ENCODE measurements around the gene RCL1. TPM values are rescaled to one million over a fixed set of nuclear protein-coding genes. Genes with fewer than 3 reads are reported as not detected.

The RCL1 gene
- total and polyA plus RNA-seq, 2 of the 13 experiments (the other 11 are each of a cell fraction or from before 2014, with no cell fraction given) = 22.3 to 31.6 TPM

GRCh38 chr9:4839470-4839912 lies 46.7 kb downstream of the RCL1 start (continued):
- TF ChIP-seq RORA (CRISPR knock-in tag; IDR thresholded peaks at IDR 0.05) (no peak; the same call in 1 of the 2 replicates), MAF1 (CRISPR knock-in tag; IDR thresholded peaks at IDR 0.05; ENCODE audit: borderline replicate concordance) (no peak), ESRRA (CRISPR knock-in tag; IDR thresholded peaks at IDR 0.05; ENCODE audit: low read depth) (peak; percentile 92), RARA (CRISPR knock-in tag; IDR thresholded peaks at IDR 0.05) (peak; percentile 96), HOXA3 (CRISPR knock-in tag; IDR thresholded peaks at IDR 0.05) (peak; percentile 83), ZNF225 (CRISPR knock-in tag; IDR thresholded peaks at IDR 0.05) (no peak), ZNF281 (CRISPR knock-in tag; IDR thresholded peaks at IDR 0.05; ENCODE audit: borderline replicate concordance) (peak; percentile 50; the same call in 1 of the 2 replicates), ZNF274 (CRISPR knock-in tag; IDR thresholded peaks at IDR 0.05) (no peak), ZZZ3 (CRISPR knock-in tag; IDR thresholded peaks at IDR 0.05; ENCODE audit: borderline replicate concordance) (peak; percentile 70; the same call in 1 of the 2 replicates), ZNF251 (CRISPR knock-in tag; IDR thresholded peaks at IDR 0.05) (no peak), NFRKB (IDR thresholded peaks at IDR 0.05) (no peak), ATF1 (CRISPR knock-in tag; IDR thresholded peaks at IDR 0.05) (peak; percentile 76), ELF3 (CRISPR knock-in tag; IDR thresholded peaks at IDR 0.05) (peak; percentile 95), MIER3 (CRISPR knock-in tag; IDR thresholded peaks at IDR 0.05; ENCODE audit: borderline replicate concordance) (peak; percentile 94; the same call in 1 of the 2 replicates), TFDP1 (CRISPR knock-in tag; IDR thresholded peaks at IDR 0.05; ENCODE audit: borderline replicate concordance) (peak; percentile 33; the same call in 1 of the 2 replicates)
- TF ChIP-seq, protein P1, sequence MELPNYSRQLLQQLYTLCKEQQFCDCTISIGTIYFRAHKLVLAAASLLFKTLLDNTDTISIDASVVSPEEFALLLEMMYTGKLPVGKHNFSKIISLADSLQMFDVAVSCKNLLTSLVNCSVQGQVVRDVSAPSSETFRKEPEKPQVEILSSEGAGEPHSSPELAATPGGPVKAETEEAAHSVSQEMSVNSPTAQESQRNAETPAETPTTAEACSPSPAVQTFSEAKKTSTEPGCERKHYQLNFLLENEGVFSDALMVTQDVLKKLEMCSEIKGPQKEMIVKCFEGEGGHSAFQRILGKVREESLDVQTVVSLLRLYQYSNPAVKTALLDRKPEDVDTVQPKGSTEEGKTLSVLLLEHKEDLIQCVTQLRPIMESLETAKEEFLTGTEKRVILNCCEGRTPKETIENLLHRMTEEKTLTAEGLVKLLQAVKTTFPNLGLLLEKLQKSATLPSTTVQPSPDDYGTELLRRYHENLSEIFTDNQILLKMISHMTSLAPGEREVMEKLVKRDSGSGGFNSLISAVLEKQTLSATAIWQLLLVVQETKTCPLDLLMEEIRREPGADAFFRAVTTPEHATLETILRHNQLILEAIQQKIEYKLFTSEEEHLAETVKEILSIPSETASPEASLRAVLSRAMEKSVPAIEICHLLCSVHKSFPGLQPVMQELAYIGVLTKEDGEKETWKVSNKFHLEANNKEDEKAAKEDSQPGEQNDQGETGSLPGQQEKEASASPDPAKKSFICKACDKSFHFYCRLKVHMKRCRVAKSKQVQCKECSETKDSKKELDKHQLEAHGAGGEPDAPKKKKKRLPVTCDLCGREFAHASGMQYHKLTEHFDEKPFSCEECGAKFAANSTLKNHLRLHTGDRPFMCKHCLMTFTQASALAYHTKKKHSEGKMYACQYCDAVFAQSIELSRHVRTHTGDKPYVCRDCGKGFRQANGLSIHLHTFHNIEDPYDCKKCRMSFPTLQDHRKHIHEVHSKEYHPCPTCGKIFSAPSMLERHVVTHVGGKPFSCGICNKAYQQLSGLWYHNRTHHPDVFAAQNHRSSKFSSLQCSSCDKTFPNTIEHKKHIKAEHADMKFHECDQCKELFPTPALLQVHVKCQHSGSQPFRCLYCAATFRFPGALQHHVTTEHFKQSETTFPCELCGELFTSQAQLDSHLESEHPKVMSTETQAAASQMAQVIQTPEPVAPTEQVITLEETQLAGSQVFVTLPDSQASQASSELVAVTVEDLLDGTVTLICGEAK (IDR thresholded peaks at IDR 0.05) = no peak
- TF ChIP-seq, protein P1 (CRISPR knock-in tag; IDR thresholded peaks at IDR 0.05) = peak; percentile 43; the same call in 1 of the 2 replicates

Measured in HepG2 (cell line).